Measurements from ENCODE around the gene RANBP10. TPM values are rescaled to one million over a fixed set of nuclear protein-coding genes. Genes with fewer than 3 reads are reported as not detected.

Gene RANBP10
- total and polyA plus RNA-seq, 2 of the 13 experiments (the other 11 are each of a cell fraction or from before 2014, with no cell fraction given), result 9.2 to 22.7 TPM

DNA sequence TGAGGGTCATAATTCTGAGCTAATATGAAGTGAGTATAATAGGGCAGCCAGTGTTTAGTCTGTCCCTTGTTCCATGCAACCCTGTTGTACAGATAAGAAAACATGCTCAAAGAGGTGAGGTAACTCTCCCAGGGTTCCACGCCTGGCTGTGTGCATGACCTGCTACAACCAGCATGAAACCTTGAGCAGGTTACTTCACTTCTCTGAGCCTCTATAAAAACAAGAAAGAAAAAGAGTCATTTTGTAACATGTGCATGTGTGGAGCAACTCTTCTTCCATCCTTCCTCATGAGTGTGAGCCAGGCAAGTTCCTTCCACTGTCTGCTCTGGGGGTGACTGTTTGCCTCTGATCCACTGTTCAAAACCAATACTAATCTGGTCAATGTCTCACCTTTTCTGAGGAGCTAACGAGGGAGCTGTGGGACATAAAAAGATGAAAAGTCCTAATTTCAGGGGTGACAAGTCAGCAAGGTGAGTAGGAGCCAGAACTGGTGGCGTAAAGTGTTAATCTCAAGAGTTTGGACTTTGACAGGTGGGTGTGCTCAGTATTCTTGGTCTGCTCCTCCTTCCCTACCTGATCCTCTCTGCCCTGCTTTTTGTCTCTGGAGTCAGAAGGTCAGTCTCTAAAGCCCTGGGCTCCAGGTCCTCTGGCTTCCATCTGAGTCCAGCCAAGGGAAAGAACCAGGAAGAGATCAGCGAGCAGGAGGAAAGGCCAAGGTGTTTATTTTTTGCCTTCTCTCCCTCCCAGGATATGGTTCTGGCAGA, 108.8 kb downstream of the RANBP10 start (continued):
- TF ChIP-seq MAZ (IDR thresholded peaks at IDR 0.05; ENCODE audit: borderline replicate concordance, low read depth, low read length) (no peak), MAZ (CRISPR knock-in tag; IDR thresholded peaks at IDR 0.05; ENCODE audit: low read depth) (no peak), GZF1 (CRISPR knock-in tag; IDR thresholded peaks at IDR 0.05) (no peak), NCOA5 (CRISPR knock-in tag; IDR thresholded peaks at IDR 0.05) (no peak), RCOR2 (CRISPR knock-in tag; IDR thresholded peaks at IDR 0.05) (no peak)

- ATAC-seq (no peak), DNase-seq (ENCODE audit: low spot score) (no peak), FAIRE-seq (no peak)
- in situ Hi-C loops (cut with HindIII; ENCODE audit: extremely low pct_ligation_motif_present, low pct_unique_long_range_greater_than_20kb), result no loop called here
- WGBS (ENCODE audit: low lambda C conversion rate), result 86% methylated on average over 2 of the region's 2 CpGs
- Histone ChIP-seq H3K27me3 (ENCODE audit: control insufficient read depth in 1 of 2, insufficient read depth in 2 of 2, low read length in 2 of 2) (no peaks in the 10 kb centered on the region), H3K36me3 (replicated peaks in 1 of 2; ENCODE audit: control insufficient read depth in 1 of 2, insufficient read depth in 2 of 2, low read length in 2 of 2) (peaks cover 0 to 2% of the 10 kb centered on the region in 2 experiments; a peak in 3 of 5 replicates), H3K4me2 (ENCODE audit: low read depth, low read length) (no peak overlapping the region), H3K27ac (ENCODE audit: extremely low read length, insufficient read depth, low read length) (no peak overlapping the region), H2AFZ (ENCODE audit: low read length) (no peak overlapping the region), H3K9ac (ENCODE audit: insufficient read depth, low read depth, low read length) (no peak overlapping the region), H3K4me3 (replicated peaks in 1 of 3; ENCODE audit: insufficient read depth in 1 of 3, low read depth in 2 of 3, low read length in 3 of 3) (no peak overlapping the region), H4K20me1 (ENCODE audit: insufficient read depth, low read length) (no peaks in the 10 kb centered on the region), H3K79me2 (ENCODE audit: insufficient read depth, low read length) (no peaks in the 10 kb centered on the region), H3K9me3 (ENCODE audit: low read length) (no peaks in the 10 kb centered on the region), H3K4me1 (ENCODE audit: insufficient read depth, low read length) (peaks cover 13% of the 10 kb centered on the region)
- intact Hi-C loops (cut with micrococcal nuclease; ENCODE audit: unreplicated experiment), result no loop called here
- ChIA-PET POLR2A (no interaction called here), CTCF (ENCODE audit: low intra/inter-chr PET ratio, low total read pairs) (no interaction called here)
- no TSS peak for BruUV-seq (replicated peaks)
- TF ChIP-seq, protein P1, sequence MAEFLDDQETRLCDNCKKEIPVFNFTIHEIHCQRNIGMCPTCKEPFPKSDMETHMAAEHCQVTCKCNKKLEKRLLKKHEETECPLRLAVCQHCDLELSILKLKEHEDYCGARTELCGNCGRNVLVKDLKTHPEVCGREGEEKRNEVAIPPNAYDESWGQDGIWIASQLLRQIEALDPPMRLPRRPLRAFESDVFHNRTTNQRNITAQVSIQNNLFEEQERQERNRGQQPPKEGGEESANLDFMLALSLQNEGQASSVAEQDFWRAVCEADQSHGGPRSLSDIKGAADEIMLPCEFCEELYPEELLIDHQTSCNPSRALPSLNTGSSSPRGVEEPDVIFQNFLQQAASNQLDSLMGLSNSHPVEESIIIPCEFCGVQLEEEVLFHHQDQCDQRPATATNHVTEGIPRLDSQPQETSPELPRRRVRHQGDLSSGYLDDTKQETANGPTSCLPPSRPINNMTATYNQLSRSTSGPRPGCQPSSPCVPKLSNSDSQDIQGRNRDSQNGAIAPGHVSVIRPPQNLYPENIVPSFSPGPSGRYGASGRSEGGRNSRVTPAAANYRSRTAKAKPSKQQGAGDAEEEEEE (CRISPR knock-in tag; IDR thresholded peaks at IDR 0.05; ENCODE audit: borderline replicate concordance), result no peak
- TF ChIP-seq TGIF2 (CRISPR knock-in tag; IDR thresholded peaks at IDR 0.05) (no peak), ARHGAP35 (CRISPR knock-in tag; IDR thresholded peaks at IDR 0.05; ENCODE audit: borderline replicate concordance) (no peak), ZBTB2 (CRISPR knock-in tag; IDR thresholded peaks at IDR 0.05; ENCODE audit: low read depth) (no peak), GPN1 (CRISPR knock-in tag; IDR thresholded peaks at IDR 0.05; ENCODE audit: borderline replicate concordance) (no peak), ZNF343 (CRISPR knock-in tag; IDR thresholded peaks at IDR 0.05) (no peak), SETDB1 (CRISPR knock-in tag; IDR thresholded peaks at IDR 0.05; ENCODE audit: borderline replicate concordance) (no peak), ZFP90 (CRISPR knock-in tag; IDR thresholded peaks at IDR 0.05; ENCODE audit: borderline replicate concordance) (no peak), POLR2A (IDR thresholded peaks at IDR 0.05; ENCODE audit: insufficient read depth in 1 of 2, low read depth in 2 of 2, low read length in 2 of 2) (no peak), RELA (CRISPR knock-in tag; IDR thresholded peaks at IDR 0.05) (no peak), GZF1 (CRISPR knock-in tag; IDR thresholded peaks at IDR 0.05) (no peak), AGO2 (optimal IDR thresholded peaks at IDR 0.05; ENCODE audit: low read depth, low read length) (no peak)
- TF ChIP-seq, protein P2, sequence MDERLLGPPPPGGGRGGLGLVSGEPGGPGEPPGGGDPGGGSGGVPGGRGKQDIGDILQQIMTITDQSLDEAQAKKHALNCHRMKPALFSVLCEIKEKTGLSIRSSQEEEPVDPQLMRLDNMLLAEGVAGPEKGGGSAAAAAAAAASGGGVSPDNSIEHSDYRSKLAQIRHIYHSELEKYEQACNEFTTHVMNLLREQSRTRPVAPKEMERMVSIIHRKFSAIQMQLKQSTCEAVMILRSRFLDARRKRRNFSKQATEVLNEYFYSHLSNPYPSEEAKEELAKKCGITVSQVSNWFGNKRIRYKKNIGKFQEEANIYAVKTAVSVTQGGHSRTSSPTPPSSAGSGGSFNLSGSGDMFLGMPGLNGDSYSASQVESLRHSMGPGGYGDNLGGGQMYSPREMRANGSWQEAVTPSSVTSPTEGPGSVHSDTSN (CRISPR knock-in tag; IDR thresholded peaks at IDR 0.05), result no peak
- TF ChIP-seq, protein P3, sequence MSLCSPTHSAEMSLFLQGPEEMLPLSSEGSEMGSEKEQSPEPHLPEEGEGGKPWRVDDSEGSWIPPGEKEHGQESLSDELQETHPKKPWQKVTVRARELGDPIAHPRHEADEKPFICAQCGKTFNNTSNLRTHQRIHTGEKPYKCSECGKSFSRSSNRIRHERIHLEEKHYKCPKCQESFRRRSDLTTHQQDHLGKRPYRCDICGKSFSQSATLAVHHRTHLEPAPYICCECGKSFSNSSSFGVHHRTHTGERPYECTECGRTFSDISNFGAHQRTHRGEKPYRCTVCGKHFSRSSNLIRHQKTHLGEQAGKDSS (CRISPR knock-in tag; IDR thresholded peaks at IDR 0.05; ENCODE audit: borderline replicate concordance, low read depth), result no peak
These were observed 111.7 kb downstream of the RANBP10 start for GRCh38 chr16:67694611-67695010.

All from HepG2 (cell line).